ENCODE data around the gene RBFOX2. TPM values are rescaled to one million over a fixed set of nuclear protein-coding genes. Genes with fewer than 3 reads are reported as not detected.

RBFOX2 gene
- total RNA-seq, 1 donor from 2014 or later: 200 TPM

Other genes with a start within 250 kb of the RBFOX2 start
- 13.6 TPM for gene APOL3, start 131.9 kb upstream of the RBFOX2 start, total RNA-seq
- gene APOL4, start 173.0 kb upstream of the RBFOX2 start, total RNA-seq: 21.4 TPM
- 21.4 TPM for gene APOL2, start 210.7 kb upstream of the RBFOX2 start, total RNA-seq
- 4.7 TPM for gene APOL1, start 224.3 kb upstream of the RBFOX2 start, total RNA-seq